Measurements from ENCODE around the gene MAOA.

DNA sequence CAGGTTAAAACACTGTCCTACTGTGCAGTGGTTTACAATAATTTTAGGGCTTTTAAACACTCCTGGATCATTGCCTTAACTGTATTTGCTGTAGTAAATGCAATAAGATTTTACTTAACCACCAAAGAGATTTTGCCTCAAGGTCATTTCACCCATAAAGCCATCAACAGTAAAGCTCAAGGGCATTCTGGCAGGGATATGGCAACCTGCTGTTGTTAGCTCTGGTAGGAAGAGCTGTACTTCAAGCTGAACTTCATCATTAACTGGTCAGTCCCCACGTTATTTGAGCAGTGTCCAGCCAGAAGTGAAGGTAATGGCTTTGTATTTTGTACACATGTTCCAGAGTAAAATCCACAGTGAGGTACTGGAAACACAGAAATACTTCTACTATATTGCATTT is 26.9 kb upstream of the MAOA start:
- TF ChIP-seq, protein P1, sequence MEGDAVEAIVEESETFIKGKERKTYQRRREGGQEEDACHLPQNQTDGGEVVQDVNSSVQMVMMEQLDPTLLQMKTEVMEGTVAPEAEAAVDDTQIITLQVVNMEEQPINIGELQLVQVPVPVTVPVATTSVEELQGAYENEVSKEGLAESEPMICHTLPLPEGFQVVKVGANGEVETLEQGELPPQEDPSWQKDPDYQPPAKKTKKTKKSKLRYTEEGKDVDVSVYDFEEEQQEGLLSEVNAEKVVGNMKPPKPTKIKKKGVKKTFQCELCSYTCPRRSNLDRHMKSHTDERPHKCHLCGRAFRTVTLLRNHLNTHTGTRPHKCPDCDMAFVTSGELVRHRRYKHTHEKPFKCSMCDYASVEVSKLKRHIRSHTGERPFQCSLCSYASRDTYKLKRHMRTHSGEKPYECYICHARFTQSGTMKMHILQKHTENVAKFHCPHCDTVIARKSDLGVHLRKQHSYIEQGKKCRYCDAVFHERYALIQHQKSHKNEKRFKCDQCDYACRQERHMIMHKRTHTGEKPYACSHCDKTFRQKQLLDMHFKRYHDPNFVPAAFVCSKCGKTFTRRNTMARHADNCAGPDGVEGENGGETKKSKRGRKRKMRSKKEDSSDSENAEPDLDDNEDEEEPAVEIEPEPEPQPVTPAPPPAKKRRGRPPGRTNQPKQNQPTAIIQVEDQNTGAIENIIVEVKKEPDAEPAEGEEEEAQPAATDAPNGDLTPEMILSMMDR (IDR thresholded peaks at IDR 0.05; ENCODE audit: low read length) = no peak
- no peak for TF ChIP-seq EZH2 (IDR thresholded peaks at IDR 0.05; ENCODE audit: borderline replicate concordance, low read length)
